H9 (cell line): ENCODE results near the gene LEF1. TPM values are rescaled to one million over a fixed set of nuclear protein-coding genes. Genes with fewer than 3 reads are reported as not detected.

Experiments
- DNase-seq: peaks from one replicate; pipeline ENCODE4 v3.0.0-alpha.2; 2017
- H2AFZ ChIP-seq: one replicate; pipeline ENCODE4 v1.6.1; 2013; ENCODE audit warnings: mild to moderate bottlenecking, low read length, control low read depth, moderate library complexity
- H2AK5ac ChIP-seq: 2 replicates; pipeline ENCODE4 v1.6.1; 2013; ENCODE audit warnings: low read length, control low read depth, mixed read lengths; ENCODE audit not compliant: insufficient read length
- H2BK120ac ChIP-seq: one replicate; pipeline ENCODE4 v1.6.1; 2013; ENCODE audit warnings: low read depth, mild to moderate bottlenecking, low read length, control low read depth, inconsistent platforms; ENCODE audit not compliant: poor library complexity, severe bottlenecking
- H2BK12ac ChIP-seq: 2 replicates; pipeline ENCODE4 v1.6.1; 2013; ENCODE audit warnings: low read length, control low read depth, mixed read lengths, low read depth; ENCODE audit not compliant: insufficient read length
- H2BK15ac ChIP-seq: 2 replicates; pipeline ENCODE4 v1.6.1; 2013; ENCODE audit warnings: low read depth, low read length, control low read depth
- H2BK20ac ChIP-seq: one replicate; pipeline ENCODE4 v1.6.1; 2013; ENCODE audit warnings: low read depth, mild to moderate bottlenecking, low read length, control low read depth, inconsistent platforms; ENCODE audit not compliant: poor library complexity, severe bottlenecking
- H2BK5ac ChIP-seq: 2 replicates; pipeline ENCODE4 v1.6.1; 2013; ENCODE audit warnings: low read length, control low read depth, mixed read lengths; ENCODE audit not compliant: insufficient read length
- H3K14ac ChIP-seq: 2 replicates; pipeline ENCODE4 v1.6.1; 2013; ENCODE audit warnings: low read length, control low read depth; ENCODE audit not compliant: insufficient read depth
- H3K18ac ChIP-seq: 2 replicates; pipeline ENCODE4 v1.6.1; 2013; ENCODE audit warnings: low read depth, mild to moderate bottlenecking, mixed read lengths, low read length, control low read depth; ENCODE audit not compliant: insufficient read length
- H3K23ac ChIP-seq: 2 replicates; pipeline ENCODE4 v1.6.1; 2013; ENCODE audit warnings: low read length, control low read depth, mixed read lengths, low read depth; ENCODE audit not compliant: insufficient read length
- H3K23me2 ChIP-seq: 2 replicates; pipeline ENCODE4 v1.6.1; 2013; ENCODE audit warnings: low read depth, mild to moderate bottlenecking, mixed read lengths, low read length, control low read depth; ENCODE audit not compliant: insufficient read length, poor library complexity, severe bottlenecking
- H3K27ac ChIP-seq: 2 replicates; pipeline ENCODE4 v1.5.1; 2013; ENCODE audit warnings: low read length, control low read depth, mixed read lengths, low read depth; ENCODE audit not compliant: insufficient read length
- H3K27me3 ChIP-seq: 2 replicates; pipeline ENCODE4 v1.6.1; 2013; ENCODE audit warnings: low read length, control low read depth, inconsistent platforms; ENCODE audit not compliant: insufficient read depth
- H3K4ac ChIP-seq: 2 replicates; pipeline ENCODE4 v1.6.1; 2013; ENCODE audit warnings: low read depth, mild to moderate bottlenecking, control low read depth, inconsistent platforms, low read length, moderate library complexity
- H3K4me1 ChIP-seq: 2 replicates; pipeline ENCODE4 v1.6.1; 2013; ENCODE audit warnings: low read length, control low read depth, inconsistent platforms; ENCODE audit not compliant: insufficient read depth
- H3K4me2 ChIP-seq: 2 replicates; pipeline ENCODE4 v1.6.1; 2013; ENCODE audit warnings: low read length, control low read depth, mixed read lengths; ENCODE audit not compliant: insufficient read length, insufficient read depth
- H3K56ac ChIP-seq: 2 replicates; pipeline ENCODE4 v1.6.1; 2013; ENCODE audit warnings: low read depth, mild to moderate bottlenecking, mixed read lengths, low read length, control low read depth; ENCODE audit not compliant: insufficient read length
- H3K79me1 ChIP-seq: 2 replicates; pipeline ENCODE4 v1.6.1; 2013; ENCODE audit warnings: low read depth, mild to moderate bottlenecking, moderate library complexity, low read length, control low read depth, inconsistent platforms; ENCODE audit not compliant: insufficient read depth, poor library complexity, severe bottlenecking
- H3K79me2 ChIP-seq: 2 replicates; pipeline ENCODE4 v1.6.1; 2013; ENCODE audit warnings: low read length, control low read depth, inconsistent platforms; ENCODE audit not compliant: insufficient read depth
- H3K9ac ChIP-seq: 2 replicates; pipeline ENCODE4 v1.6.1; 2013; ENCODE audit warnings: low read length, control low read depth, mixed read lengths; ENCODE audit not compliant: insufficient read length; ENCODE audit errors: extremely low read depth
- H3K9me3 ChIP-seq: one replicate; pipeline ENCODE4 v1.6.1; 2013; ENCODE audit warnings: low read depth, low read length, inconsistent platforms; ENCODE audit not compliant: control insufficient read depth
- H3T11ph ChIP-seq: one replicate; pipeline ENCODE4 v1.6.1; 2013; ENCODE audit warnings: mild to moderate bottlenecking, low read length, control low read depth, inconsistent platforms
- H4K20me1 ChIP-seq: one replicate; pipeline ENCODE4 v1.6.1; 2013; ENCODE audit not compliant: control insufficient read depth, insufficient read length, insufficient read depth
- H4K5ac ChIP-seq: 2 replicates; pipeline ENCODE4 v1.6.1; 2013; ENCODE audit warnings: low read depth, mild to moderate bottlenecking, mixed read lengths, low read length, control low read depth; ENCODE audit not compliant: insufficient read length
- H4K8ac ChIP-seq: replicated peaks from 2 replicates; pipeline ENCODE4 v1.6.1; 2013; ENCODE audit warnings: low read length, control low read depth, mixed read lengths, low read depth; ENCODE audit not compliant: insufficient read length
- H4K91ac ChIP-seq: 2 replicates; pipeline ENCODE4 v1.6.1; 2013; ENCODE audit warnings: low read depth, mild to moderate bottlenecking, moderate library complexity, mixed read lengths, low read length, control low read depth; ENCODE audit not compliant: insufficient read length
- H3K27ac Mint-ChIP-seq, 3 experiments: 2 replicates in 2 of 3; 3 replicates in 1 of 3; pipeline ENCODE4 v1.8.0; 2020 to 2021; ENCODE audit warnings: mixed read lengths in 3 of 3, mild to moderate bottlenecking in 1 of 3, moderate library complexity in 1 of 3
- H3K27me3 Mint-ChIP-seq: 2 replicates; pipeline ENCODE4 v1.8.0; 2021; ENCODE audit warnings: low read depth, mild to moderate bottlenecking, moderate library complexity, mixed read lengths
- H3K36me3 Mint-ChIP-seq, 3 experiments: 2 replicates in 2 of 3; 3 replicates in 1 of 3; pipeline ENCODE4 v1.8.0; 2020 to 2021; ENCODE audit warnings: low read depth in 3 of 3, mixed read lengths in 3 of 3; ENCODE audit not compliant: insufficient read depth in 1 of 3
- H3K4me1 Mint-ChIP-seq, 2 experiments: 2 replicates each; pipeline ENCODE4 v1.8.0; 2020; ENCODE audit warnings: mixed read lengths in 2 of 2
- H3K4me3 Mint-ChIP-seq, 2 experiments: 2 replicates in 1 of 2; 3 replicates in 1 of 2; pipeline ENCODE4 v1.8.0; 2020 to 2021; ENCODE audit warnings: mild to moderate bottlenecking in 2 of 2, mixed read lengths in 2 of 2, moderate library complexity in 1 of 2
- H3K9me3 Mint-ChIP-seq, 2 experiments: 2 replicates in 1 of 2; 3 replicates in 1 of 2; pipeline ENCODE4 v1.8.0; 2020; ENCODE audit warnings: mild to moderate bottlenecking in 2 of 2, mixed read lengths in 2 of 2, moderate library complexity in 1 of 2
- WGBS: extraction: QIAGEN DNeasy Blood & Tissue Kit; methylation state at CpG from one replicate; pipeline ENCODE4 v1.1.7; 2013; ENCODE audit warnings: missing lambda C conversion rate, low lambda C conversion rate, mixed read lengths; ENCODE audit not compliant: insufficient read length; ENCODE audit errors: extremely low coverage; 5-methylcytosine and 5-hydroxymethylcytosine counted together
- total RNA-seq: library from RNA; stranded (reverse); gene quantifications from 2 replicates; pipeline ENCODE4 v1.2.1, GENCODE V29; 2021
- TF ChIP-seq, protein P1 (sequence below): fragments of 200-600 bp; sonication (generic); conservative IDR thresholded peaks from 3 replicates; pipeline ENCODE4 v1.8.0; 2021; ENCODE audit warnings: antibody characterized with exemption, mild to moderate bottlenecking

The LEF1 gene
- total RNA-seq, 1 experiment from 2014 or later = 2.5 TPM

DNA sequence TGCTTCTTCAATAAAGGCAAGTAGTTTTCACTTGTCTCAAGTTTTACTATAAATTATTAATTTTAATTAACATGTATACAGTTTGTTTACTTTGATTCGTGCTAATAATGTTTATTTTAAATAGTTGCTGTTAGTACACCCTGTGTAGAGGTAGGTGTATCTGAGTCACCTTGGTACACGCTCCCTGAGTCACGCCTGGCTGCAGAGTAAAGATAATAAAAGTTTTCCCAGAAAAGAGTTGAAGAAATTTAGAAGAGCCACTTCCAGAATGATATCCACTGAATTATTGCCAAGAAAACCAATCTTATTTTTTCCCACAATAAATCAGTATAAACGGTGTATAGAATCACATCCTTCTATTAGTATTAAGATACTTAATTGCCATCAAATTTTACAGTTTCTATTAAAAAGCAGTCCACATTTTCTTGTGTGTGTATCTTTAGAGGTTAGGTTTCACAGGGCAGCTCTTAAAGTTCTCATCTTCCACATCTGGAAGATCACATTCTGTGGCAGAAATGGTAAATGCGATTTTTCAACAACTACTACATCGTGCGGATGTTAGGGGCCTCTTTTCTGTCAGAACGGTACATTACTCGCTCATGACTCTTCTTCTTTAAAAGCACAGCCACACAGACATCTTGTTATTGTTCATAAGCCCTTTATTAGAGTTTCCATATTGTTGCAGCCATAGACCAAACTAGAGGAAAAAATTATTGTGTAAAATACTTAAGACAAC lies 123.6 kb downstream of the LEF1 start:
- no peak overlapping the region for H2BK20ac ChIP-seq
- TF ChIP-seq, protein P1, sequence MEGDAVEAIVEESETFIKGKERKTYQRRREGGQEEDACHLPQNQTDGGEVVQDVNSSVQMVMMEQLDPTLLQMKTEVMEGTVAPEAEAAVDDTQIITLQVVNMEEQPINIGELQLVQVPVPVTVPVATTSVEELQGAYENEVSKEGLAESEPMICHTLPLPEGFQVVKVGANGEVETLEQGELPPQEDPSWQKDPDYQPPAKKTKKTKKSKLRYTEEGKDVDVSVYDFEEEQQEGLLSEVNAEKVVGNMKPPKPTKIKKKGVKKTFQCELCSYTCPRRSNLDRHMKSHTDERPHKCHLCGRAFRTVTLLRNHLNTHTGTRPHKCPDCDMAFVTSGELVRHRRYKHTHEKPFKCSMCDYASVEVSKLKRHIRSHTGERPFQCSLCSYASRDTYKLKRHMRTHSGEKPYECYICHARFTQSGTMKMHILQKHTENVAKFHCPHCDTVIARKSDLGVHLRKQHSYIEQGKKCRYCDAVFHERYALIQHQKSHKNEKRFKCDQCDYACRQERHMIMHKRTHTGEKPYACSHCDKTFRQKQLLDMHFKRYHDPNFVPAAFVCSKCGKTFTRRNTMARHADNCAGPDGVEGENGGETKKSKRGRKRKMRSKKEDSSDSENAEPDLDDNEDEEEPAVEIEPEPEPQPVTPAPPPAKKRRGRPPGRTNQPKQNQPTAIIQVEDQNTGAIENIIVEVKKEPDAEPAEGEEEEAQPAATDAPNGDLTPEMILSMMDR = no peak

More for the DNA sequence above, 123.6 kb downstream of the LEF1 start:
- H3K79me2 ChIP-seq = no peaks in the 10 kb centered on the region
- no peak overlapping the region for H2BK5ac ChIP-seq
- no peaks in the 10 kb centered on the region for H3K23me2 ChIP-seq
- peaks cover 7 to 11% of the 10 kb centered on the region in 2 experiments for H3K4me1 Mint-ChIP-seq
- H3K23ac ChIP-seq = no peak overlapping the region
- H3K4me1 ChIP-seq = no peaks in the 10 kb centered on the region
- no peak for DNase-seq
- no peak overlapping the region for H3K14ac ChIP-seq
- H2BK12ac ChIP-seq = no peak overlapping the region
- no peak overlapping the region for H4K91ac ChIP-seq
- H3T11ph ChIP-seq = no peak overlapping the region
- H2BK15ac ChIP-seq = no peak overlapping the region
- no peaks in the 10 kb centered on the region for H3K27me3 ChIP-seq
- no peaks in the 10 kb centered on the region for H3K9me3 ChIP-seq
- no peaks in the 10 kb centered on the region for H4K20me1 ChIP-seq
- no peak overlapping the region for H3K4me2 ChIP-seq
- no peak overlapping the region for H3K27ac Mint-ChIP-seq
- H3K9ac ChIP-seq = no peak overlapping the region
- H3K4me3 Mint-ChIP-seq = no peak overlapping the region
- H3K27me3 Mint-ChIP-seq = peaks cover 19% of the 10 kb centered on the region
- H3K27ac ChIP-seq = no peak overlapping the region
- no peaks in the 10 kb centered on the region; a peak in 1 of 7 replicates for H3K36me3 Mint-ChIP-seq
- no peak overlapping the region for H2AK5ac ChIP-seq
- no peak overlapping the region for H4K5ac ChIP-seq
- WGBS = no CpG with 5 or more reads among the region's 9 CpGs
- no peak overlapping the region for H3K4ac ChIP-seq
- H3K79me1 ChIP-seq = no peaks in the 10 kb centered on the region
- H3K18ac ChIP-seq = no peak overlapping the region
- H4K8ac ChIP-seq = no peak overlapping the region
- no peak overlapping the region for H2BK120ac ChIP-seq
- no peaks in the 10 kb centered on the region for H3K9me3 Mint-ChIP-seq
- H3K56ac ChIP-seq = no peak overlapping the region
- no peak overlapping the region for H2AFZ ChIP-seq
